NCI-H187 (cell line): Measurements from ENCODE around the gene EBF4.

ENCODE experiments used
- DNase-seq, 2 experiments: peaks; one replicate each; lab custom pipeline; 2025; lab: John Stamatoyannopoulos, UW

Gene EBF4

GRCh38 chr20:2742934-2743559 lies 50.5 kb downstream of the EBF4 start:
- DNase-seq = peak; percentile 43 to 82

GRCh38 chr20:2745060-2745910 lies 52.7 kb downstream of the EBF4 start:
- DNase-seq = no peak

DNA sequence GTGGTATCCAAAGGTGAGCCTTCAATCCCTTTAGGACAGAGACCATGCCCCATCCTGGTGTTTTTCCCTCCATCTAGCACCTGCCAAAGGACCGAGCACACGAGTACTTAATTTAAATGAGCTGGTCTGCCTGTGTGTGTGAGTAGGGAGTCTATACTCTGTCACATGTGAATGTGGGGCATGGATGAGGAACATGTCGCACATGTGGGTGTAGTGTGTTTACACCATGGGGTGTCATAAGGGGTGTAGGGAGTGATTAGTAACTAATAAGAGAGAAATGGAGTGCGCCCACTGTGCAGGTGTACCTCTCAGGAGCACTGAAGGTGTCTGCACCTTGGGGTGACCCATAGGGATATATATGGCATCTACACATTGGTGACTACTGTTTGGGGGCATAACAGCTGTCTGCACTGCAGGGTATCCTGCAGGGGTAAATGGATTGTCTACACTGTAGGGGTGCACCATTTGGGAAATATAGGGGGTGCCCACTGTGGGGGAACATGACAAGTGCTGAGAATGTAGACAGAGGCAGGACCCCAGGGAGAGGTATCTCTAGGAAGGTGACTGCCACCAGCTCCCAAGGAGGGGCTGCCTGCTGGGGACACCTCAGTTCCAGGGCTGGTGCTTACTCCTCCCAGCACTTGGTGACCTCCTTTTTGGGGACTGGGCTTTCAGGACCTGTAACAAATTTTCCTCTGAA lies 53.5 kb downstream of the EBF4 start:
- DNase-seq = no peak

- no peak for DNase-seq
These were observed 54.2 kb downstream of the EBF4 start for GRCh38 chr20:2746636-2747265.

GRCh38 chr20:2747676-2748235 lies 55.2 kb downstream of the EBF4 start:
- no peak for DNase-seq

DNA sequence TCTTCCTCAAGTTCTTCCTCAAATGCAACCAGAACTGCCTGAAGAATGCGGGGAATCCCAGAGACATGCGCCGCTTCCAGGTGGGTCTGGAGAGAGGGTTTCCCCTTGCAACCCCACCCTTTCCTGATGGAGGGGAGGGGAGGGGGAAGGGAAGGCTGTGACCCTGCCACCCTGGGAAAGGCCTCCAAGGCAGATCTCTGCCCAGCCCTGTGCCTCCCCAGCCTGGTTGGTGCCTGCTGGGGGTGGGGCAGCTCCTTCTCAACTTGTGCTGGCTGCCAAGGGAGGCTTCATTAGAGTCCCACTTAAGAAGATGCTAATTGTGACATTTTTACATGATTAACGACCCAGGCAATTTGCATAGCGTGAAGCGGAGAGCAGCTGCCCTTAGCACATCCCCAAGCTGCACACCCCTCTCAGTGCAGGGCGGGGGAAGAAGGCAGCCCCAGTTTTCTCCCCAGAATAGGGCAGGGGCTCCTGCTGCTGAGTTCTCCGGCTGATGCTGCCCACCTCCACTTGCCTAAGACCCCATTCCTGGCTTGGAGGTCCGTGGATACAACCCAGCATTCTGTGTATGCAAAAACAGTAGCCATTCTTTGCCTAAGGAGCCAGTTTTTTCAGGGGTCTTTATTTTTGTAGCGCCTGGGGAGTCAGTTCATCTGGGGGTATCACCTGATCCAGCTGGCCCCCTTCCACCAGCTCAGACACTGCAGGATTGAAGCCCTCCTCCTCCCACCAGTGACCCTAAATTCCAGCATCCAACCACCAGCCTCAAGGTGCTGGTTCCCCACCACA lies 56.2 kb downstream of the EBF4 start:
- no peak for DNase-seq

GRCh38 chr20:2749343-2749950 lies 56.9 kb downstream of the EBF4 start:
- no peak for DNase-seq

GRCh38 chr20:2749951-2750490 lies 57.4 kb downstream of the EBF4 start:
- no peak for DNase-seq

DNA sequence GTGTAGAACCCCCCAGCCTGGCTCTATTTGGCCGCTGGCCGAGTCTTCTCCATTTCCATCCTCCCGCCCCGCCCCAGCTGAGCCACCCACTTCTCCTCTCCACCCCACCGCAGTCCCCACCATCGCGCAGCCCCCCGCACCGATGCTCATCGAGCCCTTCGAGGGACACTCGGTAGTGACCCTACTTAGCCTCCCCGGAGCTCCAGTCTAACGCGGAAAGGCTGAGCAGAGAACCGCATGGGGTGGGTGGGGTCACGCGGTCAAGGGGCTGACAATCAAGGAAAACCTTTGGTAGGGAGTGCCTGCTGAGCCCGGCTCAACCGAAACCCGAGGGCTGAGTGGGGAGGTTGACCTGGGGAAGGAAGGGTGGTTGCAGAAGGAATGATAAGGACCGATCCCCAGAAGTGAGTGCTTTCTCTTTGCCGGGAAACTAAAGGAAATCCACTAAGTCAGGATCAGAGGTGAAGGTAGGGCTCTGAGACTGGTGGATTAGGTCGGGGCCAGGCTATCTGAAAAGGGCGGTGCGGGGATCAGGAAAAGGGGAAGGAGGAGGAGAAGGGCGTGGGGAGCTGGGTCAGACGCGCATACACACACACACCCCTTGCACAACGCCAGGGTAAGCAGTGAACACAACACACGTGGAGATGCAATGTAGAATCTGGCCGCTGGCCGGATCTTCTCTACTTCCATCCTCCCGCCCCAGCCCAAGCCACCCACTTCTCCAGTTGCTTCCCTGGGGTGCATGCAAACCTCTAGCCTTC lies 58.1 kb downstream of the EBF4 start:
- no peak for DNase-seq

DNA sequence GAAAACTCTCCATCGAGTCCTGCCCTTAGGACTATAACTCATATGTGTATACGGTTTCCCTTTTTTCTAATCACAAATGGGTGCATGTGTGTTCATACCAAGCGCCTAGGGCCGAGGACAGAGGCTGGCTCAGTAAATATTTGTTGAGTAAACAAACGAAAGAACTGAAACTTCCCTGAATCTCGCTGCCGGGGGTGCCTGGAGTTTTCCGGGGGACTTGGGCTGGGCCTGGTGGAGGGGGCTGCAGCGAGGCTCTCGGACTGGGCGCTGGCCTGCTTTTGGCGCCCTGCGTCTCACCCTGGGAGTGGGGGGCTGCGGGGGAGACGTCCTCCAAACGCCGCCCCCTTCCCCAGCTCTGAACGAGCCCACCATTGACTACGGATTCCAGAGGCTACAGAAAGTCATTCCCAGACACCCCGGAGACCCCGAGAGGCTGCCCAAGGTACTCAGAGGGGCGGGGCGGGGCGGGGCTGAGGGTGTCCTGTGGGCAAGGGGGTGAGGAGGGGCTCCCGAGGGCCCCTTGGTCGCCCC lies 58.8 kb downstream of the EBF4 start:
- no peak for DNase-seq

- no peak for DNase-seq
These were observed 59.4 kb downstream of the EBF4 start for GRCh38 chr20:2751878-2752566.

DNA sequence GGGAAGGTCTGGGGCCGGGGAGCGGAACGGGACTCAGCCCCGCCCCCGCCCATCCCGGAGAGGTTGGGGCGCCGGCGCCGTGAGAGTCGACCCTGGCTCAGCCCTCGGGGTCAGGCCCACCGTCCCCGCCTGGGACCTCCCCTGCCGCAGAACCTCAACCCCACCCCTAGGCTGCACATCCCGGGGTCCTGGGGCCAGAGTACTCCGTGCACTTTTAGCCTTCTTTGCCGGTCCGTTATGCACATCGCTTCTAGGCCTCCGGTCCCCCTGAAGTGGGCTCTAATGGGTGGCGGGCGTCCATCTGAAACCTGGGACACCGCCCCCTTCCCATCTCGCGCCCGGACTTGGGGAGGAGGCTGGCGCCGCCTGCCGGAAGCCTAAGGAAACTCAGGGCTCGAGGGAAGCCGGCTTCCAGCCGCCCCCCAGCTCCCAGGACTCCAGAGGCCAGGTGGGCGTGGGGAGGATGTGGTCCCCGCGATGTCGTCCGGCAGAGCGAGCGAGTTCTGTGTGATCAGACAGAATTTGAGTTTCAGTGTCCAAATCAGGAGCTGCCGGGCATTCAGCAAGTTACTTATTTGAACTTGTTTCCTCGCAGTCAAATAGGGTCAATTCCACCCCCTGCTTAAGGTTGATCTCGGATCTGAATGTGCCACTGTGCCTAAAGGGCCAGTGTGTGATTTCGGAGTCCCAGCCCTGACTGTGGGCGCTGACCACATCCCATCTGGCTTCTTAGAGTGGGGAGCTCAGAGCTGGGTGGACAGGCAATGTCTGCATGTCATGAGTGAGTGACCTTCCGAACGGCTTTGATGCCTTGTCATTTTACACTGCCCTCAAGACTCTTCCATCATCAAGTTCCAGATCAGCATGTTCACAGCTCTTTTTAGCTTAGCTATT lies 60.2 kb downstream of the EBF4 start:
- DNase-seq = no peak

- no peak for DNase-seq
These were observed 61.0 kb downstream of the EBF4 start for GRCh38 chr20:2753461-2754040.

GRCh38 chr20:2754424-2754823 lies 61.8 kb downstream of the EBF4 start:
- DNase-seq = no peak

- DNase-seq = no peak
These were observed 63.0 kb downstream of the EBF4 start for GRCh38 chr20:2755451-2756055.

- DNase-seq = no peak
These were observed 63.6 kb downstream of the EBF4 start for GRCh38 chr20:2756056-2756611.

DNA sequence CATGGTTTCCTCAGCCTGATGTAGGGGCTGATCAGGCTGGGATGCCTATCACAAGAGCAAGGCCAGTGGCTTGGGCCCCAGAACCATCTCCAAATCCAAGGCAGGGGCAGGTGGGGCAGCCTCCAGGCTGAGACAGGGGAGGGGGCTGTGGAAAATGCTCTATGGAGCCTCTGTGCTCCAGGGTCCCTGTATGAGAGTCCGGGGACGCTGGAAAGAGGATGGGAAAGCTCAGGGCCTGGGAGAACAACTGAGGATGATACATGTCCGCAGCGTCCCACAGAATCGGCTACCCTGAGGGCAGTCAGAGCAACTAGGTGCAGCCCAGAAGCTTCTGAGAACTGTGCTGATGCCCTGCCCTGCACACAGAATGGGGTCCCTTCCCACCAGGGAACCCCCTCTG lies 64.4 kb downstream of the EBF4 start:
- no peak for DNase-seq
